Measurements from ENCODE around the gene PRKG1. TPM values are rescaled to one million over a fixed set of nuclear protein-coding genes. Genes with fewer than 3 reads are reported as not detected.
A peak's percentile ranks its signal among the peaks of the same experiment; 100 is the strongest.

The PRKG1 gene
- total RNA-seq, 1 donor from 2014 or later = 17.9 TPM

DNA sequence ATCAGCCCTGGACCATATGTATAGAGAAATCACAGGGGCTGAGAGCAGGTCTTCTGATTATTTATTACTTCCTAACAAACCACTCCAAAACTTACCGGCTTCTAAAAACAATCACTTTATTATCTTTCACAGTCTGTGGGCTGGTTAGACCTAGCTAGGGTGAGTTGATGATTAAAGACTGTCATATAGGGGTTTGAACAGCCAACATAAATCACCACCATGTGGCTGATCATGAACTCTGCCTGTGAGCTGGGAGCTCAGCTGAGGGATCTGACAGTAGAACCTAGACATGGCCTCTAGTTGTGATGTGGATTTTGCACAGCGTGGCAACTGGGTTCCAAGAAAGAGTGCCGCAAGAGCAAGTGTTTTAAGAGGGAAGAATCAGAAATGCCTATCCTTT is 319.8 kb downstream of the PRKG1 start:
- intact Hi-C loops (cut with DNase I) = no loop called here
- TF ChIP-seq POLR2AphosphoS5 (IDR thresholded peaks at IDR 0.05; ENCODE audit: insufficient read depth in 1 of 2, low read depth in 1 of 2) (no peak), POLR2A (IDR thresholded peaks at IDR 0.05) (no peak)
- H3K4me3 ChIP-seq = no peak overlapping the region
- H3K36me3 ChIP-seq = no peaks in the 10 kb centered on the region
- H3K4me1 ChIP-seq = peaks cover 44% of the 10 kb centered on the region
- H3K27me3 ChIP-seq = no peaks in the 10 kb centered on the region
- H3K27ac ChIP-seq = peak overlapping the region; percentile 2
- H3K9me3 ChIP-seq = no peaks in the 10 kb centered on the region
- no peak for DNase-seq (ENCODE audit: extremely low spot score in 2 of 2)

GRCh38 chr10:51397244-51397643 is 323.0 kb downstream of the PRKG1 start:
- Histone ChIP-seq H3K4me1 (peaks cover 21% of the 10 kb centered on the region), H3K4me3 (no peak overlapping the region), H3K27ac (peak overlapping the region; percentile 17), H3K36me3 (no peaks in the 10 kb centered on the region), H3K9me3 (no peaks in the 10 kb centered on the region), H3K27me3 (no peaks in the 10 kb centered on the region)
- TF ChIP-seq POLR2AphosphoS5 (IDR thresholded peaks at IDR 0.05; ENCODE audit: insufficient read depth in 1 of 2, low read depth in 1 of 2) (no peak), POLR2A (IDR thresholded peaks at IDR 0.05) (no peak), CTCF (IDR thresholded peaks at IDR 0.05) (no peak)
- DNase-seq (ENCODE audit: extremely low spot score in 2 of 2) = no peak
- intact Hi-C loops (cut with DNase I) = no loop called here

- Histone ChIP-seq H3K36me3 (no peaks in the 10 kb centered on the region), H3K27me3 (no peaks in the 10 kb centered on the region), H3K27ac (peak overlapping the region; percentile 17), H3K4me1 (peaks cover 26% of the 10 kb centered on the region), H3K4me3 (no peak overlapping the region), H3K9me3 (no peaks in the 10 kb centered on the region)
- peak in 1 of 2 donors; percentile 71 for TF ChIP-seq POLR2AphosphoS5 (IDR thresholded peaks at IDR 0.05; ENCODE audit: insufficient read depth in 1 of 2, low read depth in 1 of 2)
- no peak for TF ChIP-seq CTCF (IDR thresholded peaks at IDR 0.05)
- DNase-seq (ENCODE audit: extremely low spot score in 2 of 2) = no peak
- intact Hi-C loops (cut with DNase I) = no loop called here
Observed at GRCh38 chr10:51397695-51398094, 323.4 kb downstream of the PRKG1 start.

DNA sequence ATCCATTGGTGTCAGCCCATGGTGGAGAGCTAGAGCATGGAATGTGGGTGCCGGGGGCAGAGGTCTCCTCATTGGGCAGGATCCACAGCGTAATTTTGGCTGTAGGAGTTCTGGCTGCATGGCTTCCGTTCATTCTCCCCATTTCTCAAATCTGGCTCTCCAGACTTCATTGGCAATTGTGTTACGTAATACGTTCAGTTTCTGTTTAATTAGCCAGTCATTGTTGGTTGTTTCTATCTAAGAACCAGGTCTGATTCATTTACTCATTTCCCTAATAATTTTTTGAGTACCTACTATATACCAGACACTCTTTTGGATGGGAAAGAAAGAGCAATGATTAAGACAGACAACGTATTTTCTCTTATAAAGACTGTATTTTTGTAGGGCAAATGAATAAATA is 325.6 kb downstream of the PRKG1 start:
- intact Hi-C loops (cut with DNase I) = no loop called here
- TF ChIP-seq POLR2AphosphoS5 (IDR thresholded peaks at IDR 0.05; ENCODE audit: insufficient read depth in 1 of 2, low read depth in 1 of 2) = no peak
- no peak for TF ChIP-seq CTCF (IDR thresholded peaks at IDR 0.05)
- no peak for TF ChIP-seq POLR2A (IDR thresholded peaks at IDR 0.05)
- H3K4me3 ChIP-seq = no peak overlapping the region
- H3K27ac ChIP-seq = no peak overlapping the region
- no peaks in the 10 kb centered on the region for H3K9me3 ChIP-seq
- H3K4me1 ChIP-seq = peaks cover 44% of the 10 kb centered on the region
- no peak for DNase-seq (ENCODE audit: extremely low spot score in 2 of 2)
- H3K36me3 ChIP-seq = no peaks in the 10 kb centered on the region
- no peaks in the 10 kb centered on the region for H3K27me3 ChIP-seq

- no peak overlapping the region for H3K4me3 ChIP-seq
- H3K27me3 ChIP-seq = no peaks in the 10 kb centered on the region
- DNase-seq (ENCODE audit: extremely low spot score in 2 of 2) = no peak
- no peak overlapping the region for H3K27ac ChIP-seq
- no peak for TF ChIP-seq POLR2AphosphoS5 (IDR thresholded peaks at IDR 0.05; ENCODE audit: insufficient read depth in 1 of 2, low read depth in 1 of 2)
- no peak for TF ChIP-seq CTCF (IDR thresholded peaks at IDR 0.05)
- no peak for TF ChIP-seq POLR2A (IDR thresholded peaks at IDR 0.05)
- no peaks in the 10 kb centered on the region for H3K9me3 ChIP-seq
- no peaks in the 10 kb centered on the region for H3K36me3 ChIP-seq
- intact Hi-C loops (cut with DNase I) = no loop called here
- H3K4me1 ChIP-seq = peaks cover 51% of the 10 kb centered on the region
Observed at GRCh38 chr10:51400392-51401096, 326.3 kb downstream of the PRKG1 start.
